ENCODE results near the gene TK2. TPM values are rescaled to one million over a fixed set of nuclear protein-coding genes. Genes with fewer than 3 reads are reported as not detected.
"Not testable (repeated sequence)": the region's sequence is repeated elsewhere in the genome, so short reads cannot be mapped to it uniquely, and the experiment has no call there.

The TK2 gene
- polyA plus RNA-seq, 3 donors: 32.3 to 37.6 (median 35.8) TPM

DNA sequence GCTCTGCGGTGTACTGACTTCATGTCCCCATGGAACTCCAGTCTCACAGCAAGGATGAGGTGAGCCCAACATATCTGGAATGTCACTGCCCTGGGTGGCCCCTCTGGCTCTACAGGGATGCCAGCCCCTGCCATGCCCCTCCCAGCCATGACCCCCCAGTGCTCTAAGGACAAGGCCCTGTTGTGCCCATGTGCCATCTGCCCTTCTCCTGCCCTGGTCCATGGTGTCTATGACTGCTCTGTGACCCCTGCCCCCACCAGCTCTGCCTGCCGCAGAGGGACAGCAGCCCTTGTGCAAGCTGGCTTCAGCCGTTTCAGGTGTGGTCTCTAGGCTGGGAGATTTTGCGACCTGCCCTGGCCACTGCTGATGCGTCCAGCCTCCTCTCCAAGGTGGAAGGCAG lies 40.3 kb downstream of the TK2 start:
- no peak for DNase-seq (ENCODE audit: low read depth in 3 of 3, low spot score in 2 of 3)

DNA sequence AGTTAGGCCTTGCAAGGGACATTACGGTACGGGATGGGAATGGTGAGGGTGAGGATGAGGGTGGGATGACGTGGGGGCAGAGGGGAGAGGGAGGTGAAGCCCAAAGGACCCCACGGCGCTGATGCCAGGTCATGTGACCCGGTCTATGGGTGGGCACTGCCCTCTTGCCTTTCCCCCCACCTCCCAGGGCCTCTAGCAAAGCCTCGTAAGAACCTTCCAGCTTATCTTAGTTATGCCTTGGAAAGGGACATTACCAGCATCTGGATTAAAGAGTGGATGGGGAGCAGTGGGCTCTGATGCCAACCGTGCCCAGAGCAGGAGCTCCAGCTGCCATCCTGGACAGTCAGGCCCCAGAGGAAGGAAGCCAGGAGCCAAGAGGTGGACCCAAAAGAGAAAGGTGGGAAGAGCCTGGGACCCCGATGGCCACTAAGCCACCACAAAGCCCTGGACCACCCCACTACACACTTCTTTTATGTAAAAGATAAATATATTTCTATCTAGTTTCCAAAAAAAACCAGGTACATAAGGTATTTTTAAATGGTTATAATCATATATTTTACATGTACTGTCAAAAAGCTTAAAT lies 40.9 kb downstream of the TK2 start:
- DNase-seq (ENCODE audit: low read depth in 3 of 3, low spot score in 2 of 3): no peak

DNA sequence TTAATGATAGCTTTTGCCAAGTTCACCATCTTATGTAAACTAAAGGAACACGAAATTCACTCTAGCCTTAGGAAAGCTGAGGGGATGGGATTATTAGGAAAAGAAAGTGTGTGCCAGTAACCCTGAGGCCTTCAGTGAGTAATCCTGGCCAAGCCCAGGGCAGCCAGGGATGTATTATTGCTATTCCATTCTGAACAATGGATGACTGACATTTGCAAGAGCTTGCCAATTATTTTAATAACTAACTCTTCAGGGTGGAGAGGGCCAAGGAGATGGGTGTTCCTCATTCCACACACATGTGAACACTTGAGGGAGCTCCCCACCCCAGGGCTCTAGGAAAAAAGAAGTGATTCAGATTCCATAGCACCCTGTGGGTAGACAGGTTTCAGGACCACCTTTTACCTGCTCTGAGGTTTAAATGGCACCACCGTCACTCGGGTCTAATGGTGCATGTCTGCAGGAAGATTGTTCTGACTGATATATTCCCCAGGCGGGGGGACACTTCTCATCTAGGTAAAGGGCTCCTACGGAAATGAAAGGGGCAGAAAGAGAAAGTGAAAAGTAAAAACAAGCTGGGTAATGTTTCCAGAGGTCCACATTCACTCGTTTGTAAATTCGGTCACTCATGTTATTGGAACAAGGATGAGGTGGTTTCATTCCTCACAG lies 41.5 kb downstream of the TK2 start:
- no peak for DNase-seq (ENCODE audit: low read depth in 3 of 3, low spot score in 2 of 3)

DNA sequence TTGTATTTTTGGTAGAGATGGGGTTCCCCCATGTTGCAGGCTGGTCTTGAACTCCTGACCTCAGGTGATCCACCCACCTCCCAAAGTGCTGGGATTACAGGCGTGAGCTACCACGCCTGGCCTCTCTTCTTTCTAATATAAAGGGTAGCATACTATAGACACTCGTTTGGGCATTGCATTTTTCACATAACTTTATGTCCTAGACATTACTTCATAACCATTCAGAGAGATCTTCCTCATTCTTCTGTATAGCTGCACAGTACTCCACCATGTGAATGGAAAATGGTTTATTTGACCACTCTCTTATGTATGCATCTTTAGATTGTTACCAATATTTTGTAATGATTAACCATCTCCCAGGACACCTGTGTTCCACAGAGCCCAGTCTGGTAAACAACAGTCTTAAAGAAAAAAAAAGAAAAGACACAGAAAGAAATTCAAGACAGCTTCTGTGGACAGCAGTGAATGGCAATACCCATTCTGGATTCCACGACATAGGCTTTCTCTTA lies 42.1 kb downstream of the TK2 start:
- DNase-seq (ENCODE audit: low read depth in 3 of 3, low spot score in 2 of 3): no peak

DNA sequence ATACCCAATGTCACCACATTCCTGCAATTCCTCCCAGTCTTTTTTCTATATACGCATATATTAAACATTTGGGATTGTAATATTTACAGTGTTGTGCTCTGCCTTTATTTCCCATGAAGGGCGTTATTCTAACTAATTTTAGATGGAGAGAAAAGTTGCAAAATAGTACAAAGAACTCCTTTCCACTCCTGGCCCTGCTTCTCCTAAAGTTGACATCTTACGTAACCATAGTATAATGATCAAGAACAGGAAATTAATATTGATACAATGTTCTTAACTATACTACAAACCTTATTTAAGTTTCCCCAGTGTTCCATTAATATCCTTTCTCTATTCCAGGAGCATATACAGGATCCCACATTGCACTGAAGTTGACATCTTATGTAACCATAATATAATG lies 46.3 kb downstream of the TK2 start:
- DNase-seq (ENCODE audit: low read depth in 3 of 3, low spot score in 2 of 3): no peak

DNA sequence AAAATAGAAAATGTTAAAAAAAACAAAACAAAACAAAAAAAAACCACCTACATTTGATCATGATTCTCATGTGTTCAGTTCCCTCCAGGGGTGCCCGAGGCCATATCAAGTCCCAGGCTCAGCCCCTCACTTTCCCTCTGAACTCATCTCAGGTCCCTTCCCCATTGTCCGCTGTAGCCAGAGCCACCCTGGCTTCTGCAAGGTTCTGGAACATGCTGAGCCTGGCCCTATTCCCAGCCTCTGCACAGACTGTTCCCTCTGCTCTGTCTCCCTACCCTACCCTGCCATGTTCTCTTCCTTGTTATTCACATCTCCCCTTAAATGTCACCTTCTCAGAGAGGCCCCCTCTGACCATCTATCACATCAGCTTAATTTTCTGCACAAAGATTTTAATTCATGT lies 46.9 kb downstream of the TK2 start:
- DNase-seq (ENCODE audit: low read depth in 3 of 3, low spot score in 2 of 3): no peak

DNA sequence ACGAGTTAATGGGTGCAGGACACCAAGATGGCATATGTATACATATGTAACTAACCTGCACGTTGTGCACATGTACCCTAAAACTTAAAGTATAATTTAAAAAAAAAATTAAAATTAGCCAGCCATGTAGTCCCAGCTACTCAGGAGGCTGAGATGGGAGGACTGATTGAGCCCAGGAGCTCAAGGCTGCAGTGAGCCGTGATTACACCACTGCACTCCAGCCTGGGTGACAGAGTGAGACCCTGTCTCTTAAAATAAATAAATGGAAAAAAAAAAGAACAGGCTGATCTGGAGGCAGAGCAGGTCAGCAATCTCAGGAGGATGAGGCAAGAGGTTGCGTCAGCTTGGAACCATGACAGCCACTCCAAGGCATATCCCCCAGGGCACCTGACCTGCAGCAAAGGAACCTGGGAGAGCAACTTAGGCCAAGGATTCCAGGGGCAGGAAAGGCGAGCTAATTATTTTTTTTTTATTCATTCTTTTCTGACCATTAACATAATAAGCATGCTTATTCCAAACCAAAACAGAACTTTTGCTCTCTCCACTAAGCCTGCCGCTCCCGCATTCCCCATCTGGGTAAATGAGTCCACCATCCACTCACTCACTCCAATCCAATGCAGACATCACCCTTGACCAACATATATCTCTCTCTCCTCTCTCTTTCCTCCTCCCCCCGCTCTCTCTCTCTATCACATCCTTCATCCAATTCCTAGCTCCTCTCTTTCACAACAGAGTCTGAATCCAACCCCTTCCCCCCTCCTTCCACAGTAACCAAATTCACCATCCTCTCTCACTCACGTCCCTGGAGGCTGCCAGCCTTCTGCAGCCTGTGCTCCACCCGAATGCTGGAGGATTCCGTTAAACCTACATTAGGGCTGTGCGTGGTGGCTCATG lies 47.7 kb downstream of the TK2 start:
- DNase-seq (ENCODE audit: low read depth in 3 of 3, low spot score in 2 of 3): no peak

DNA sequence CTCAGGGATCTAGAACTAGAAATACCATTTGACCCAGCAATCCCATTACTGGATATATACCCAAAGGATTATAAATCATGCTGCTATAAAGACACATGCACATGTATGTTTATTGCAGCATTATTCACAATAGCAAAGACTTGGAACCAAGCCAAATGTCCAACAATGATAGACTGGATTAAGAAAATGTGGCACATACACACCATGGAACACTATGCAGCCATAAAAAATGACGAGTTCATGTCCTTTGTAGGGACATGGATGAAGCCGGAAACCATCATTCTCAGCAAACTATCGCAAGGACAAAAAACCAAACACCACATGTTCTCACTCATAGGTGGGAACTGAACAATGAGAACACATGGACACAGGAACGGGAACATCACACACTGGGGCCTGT lies 48.4 kb downstream of the TK2 start:
- not testable (repeated sequence) for DNase-seq (ENCODE audit: low read depth in 3 of 3, low spot score in 2 of 3)

DNA sequence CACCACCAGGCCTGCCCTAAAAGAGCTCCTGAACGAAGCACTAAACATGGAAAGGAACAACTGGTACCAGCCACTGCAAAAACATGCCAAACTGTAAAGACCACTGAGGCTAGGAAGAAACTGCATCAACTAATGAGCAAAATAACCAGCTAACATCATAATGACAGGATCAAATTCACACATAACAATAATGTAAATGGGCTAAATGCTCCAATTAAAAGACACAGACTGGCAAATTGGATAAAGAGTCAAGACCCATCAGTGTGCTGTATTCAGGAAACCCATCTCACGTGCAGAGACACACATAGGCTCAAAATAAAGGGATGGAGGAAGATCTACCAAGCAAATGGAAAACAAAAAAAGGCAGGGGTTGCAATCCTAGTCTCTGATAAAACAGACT lies 52.0 kb downstream of the TK2 start:
- DNase-seq (ENCODE audit: low read depth in 3 of 3, low spot score in 2 of 3): not testable (repeated sequence)

DNA sequence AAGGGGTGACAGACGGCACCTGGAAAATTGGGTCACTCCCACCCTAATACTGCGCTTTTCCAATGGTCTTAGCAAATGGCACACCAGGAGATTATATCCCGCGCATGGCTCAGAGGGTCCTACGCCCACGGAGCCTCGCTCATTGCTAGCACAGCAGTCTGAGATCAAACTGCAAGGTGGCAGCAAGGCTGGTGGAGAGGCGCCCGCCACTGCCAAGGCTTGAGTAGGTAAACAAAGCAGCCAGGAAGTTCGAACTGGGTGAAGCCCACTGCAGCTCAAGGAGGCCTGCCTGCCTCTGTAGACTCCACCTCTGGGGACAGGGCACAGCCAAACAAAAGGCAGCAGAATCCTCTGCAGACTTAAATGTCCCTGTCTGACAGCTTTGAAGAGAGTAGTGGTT lies 53.7 kb downstream of the TK2 start:
- DNase-seq (ENCODE audit: low read depth in 3 of 3, low spot score in 2 of 3): not testable (repeated sequence)

DNA sequence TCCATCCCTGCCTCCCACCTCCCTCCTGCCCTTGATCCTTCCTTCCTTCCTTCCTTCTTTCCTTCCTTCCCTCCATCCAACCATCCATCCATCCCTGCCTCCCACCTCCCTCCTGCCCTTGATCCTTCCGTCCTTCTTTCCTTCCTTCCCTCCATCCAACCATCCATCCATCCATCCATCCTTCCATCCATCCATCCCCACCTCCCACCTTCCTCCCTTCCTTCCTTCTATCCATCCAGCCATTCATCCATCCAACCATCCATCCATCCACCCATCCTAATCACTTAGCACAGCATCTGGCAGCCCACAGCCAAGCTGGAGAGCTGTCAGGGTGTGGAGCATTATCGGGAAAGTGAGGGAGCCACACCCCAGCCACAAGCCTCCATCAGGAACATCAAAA lies 54.5 kb downstream of the TK2 start:
- DNase-seq (ENCODE audit: low read depth in 3 of 3, low spot score in 2 of 3): no peak

DNA sequence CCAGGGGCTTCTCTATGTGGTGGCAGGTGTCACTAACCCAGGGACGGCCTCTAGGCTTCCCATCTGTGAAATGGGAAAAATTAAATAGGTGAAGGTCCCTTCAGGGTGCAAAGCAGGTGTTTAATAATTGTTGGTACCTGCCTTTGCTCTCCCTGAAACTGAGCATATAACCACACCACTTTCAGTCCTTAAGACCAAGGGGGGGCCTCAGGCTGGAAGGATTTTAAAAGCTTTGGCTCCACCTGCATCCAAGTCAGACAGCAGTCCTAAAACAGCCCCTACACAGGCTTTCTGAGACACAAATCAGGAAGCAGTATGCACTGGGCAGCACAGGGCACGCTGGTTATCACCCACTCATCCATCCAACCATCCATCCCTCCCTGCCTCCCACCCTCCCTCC lies 55.0 kb downstream of the TK2 start:
- DNase-seq (ENCODE audit: low read depth in 3 of 3, low spot score in 2 of 3): no peak

DNA sequence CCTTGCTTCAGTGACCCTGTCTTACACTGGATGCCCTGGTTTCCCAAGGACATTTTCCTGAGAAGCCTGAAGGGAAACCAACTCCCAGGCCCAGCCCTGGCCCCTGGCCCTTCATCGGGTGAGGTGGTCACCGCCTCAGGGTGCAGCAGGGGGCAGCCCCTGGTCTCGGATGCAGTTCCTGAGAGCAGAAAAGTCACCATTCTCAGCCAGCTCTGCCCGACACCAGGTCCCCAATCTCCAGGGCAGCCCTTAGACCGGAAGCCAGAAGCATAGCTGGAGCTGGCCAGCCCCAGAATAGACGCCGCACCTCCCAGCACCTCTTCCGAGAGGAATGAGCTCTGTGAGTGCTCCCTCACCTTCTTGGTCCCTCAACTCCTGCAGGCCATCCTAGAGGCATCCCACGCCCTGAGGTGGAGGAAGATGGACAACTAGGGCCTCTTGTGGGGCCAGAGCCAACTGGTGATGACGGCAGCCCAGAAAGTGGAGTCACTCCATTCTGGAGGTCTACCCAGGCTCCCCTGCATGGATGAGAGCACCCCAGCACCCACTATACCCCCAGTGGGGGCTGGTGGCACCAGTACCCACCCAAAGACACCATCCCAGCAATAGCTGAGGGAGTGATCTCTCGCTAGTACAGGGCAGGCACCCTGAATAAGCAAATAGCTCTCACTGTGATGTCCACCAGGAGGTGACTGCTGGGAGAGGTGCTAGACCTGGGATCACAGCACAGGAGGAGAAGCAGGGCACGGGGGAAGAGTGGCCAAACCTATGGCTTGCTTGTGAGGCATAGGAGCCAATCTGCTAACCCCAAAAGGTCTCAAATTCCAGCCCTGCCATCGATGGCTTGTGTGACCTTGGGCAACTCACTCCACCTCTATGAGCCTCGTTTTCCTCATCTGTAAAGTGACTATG lies 56.2 kb downstream of the TK2 start:
- no peak for DNase-seq (ENCODE audit: low read depth in 3 of 3, low spot score in 2 of 3)

DNA sequence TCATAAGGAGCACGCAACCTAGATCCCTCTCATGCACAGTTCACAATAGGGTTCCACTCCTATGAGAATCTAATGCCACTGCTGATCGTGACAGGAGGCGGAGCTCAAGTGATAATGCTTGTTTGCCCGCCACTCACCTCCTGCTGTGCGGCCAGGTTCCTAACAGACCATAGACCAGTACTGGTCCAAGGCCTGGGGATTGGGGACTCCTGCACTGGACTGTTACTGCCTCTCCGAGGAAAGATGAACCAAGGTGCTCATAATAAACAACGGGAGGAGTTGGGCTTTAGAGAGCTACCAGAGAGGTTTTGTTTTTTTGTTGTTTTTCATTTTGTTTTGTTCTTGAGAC lies 58.2 kb downstream of the TK2 start:
- no peak for DNase-seq (ENCODE audit: low read depth in 3 of 3, low spot score in 2 of 3)

DNA sequence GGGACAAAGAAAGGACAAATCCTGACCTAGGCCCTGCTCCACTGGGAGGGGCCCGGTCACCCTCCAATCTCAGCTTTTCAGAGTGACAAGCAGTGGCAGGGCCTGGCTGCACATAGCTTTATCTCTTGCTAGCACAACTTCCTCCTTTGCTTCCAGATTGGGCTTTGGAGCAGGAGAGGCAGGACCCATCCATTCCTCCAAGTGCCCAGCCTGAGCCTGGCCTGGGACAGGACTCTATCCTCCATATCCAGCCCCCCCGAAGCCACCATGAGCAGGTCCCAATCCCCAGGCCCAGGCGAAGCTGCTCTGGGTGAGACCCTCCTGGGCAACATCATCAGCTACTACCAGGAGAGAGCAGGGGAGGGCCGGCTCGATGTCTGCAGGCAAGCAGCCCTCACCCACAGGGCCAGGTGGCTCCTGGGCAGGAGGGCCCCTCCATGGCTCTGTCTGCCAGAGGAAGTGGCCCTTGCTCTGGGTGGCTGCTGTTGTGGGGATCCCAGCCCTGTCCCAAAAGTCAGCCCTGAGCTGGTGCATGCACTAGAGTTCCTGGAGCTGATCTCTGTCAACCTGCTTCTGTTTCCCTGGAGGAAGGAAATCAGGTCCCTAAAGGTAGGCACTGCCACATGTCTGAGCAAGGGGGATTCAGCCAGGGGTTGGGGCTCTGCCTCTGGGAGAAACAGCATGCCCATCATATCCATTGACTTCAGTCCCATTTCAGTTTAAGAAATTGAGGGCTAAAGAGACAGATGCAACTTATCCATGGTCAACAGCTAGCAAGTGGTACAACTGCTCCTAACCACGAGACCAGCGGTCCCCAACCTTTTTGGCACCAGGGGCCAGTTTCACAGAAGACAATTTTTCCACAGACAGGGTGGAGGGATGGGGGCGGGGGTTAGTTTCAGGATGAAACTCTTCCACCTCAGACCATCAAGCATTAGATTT lies 58.9 kb downstream of the TK2 start:
- no peak for DNase-seq (ENCODE audit: low read depth in 3 of 3, low spot score in 2 of 3)

DNA sequence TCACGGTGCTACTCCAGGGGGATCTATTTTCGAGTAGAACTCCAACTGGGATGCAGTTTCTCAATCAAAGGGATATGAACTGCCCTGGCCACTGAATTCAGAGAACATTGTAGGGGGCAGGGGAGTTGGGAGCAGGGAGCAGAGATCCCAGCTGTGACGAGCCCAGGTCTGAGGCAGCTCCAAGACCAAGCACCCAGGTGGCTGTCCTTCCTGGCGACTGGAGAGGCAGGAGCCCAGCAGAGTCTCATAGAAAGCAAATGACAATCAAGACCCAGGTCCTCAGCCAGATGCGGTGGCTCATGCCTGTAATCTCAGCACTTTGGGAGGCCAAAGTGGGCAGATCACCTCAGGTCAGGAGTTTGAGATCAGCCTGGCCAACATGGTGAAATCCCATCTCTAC lies 60.1 kb downstream of the TK2 start:
- DNase-seq (ENCODE audit: low read depth in 3 of 3, low spot score in 2 of 3): no peak

DNA sequence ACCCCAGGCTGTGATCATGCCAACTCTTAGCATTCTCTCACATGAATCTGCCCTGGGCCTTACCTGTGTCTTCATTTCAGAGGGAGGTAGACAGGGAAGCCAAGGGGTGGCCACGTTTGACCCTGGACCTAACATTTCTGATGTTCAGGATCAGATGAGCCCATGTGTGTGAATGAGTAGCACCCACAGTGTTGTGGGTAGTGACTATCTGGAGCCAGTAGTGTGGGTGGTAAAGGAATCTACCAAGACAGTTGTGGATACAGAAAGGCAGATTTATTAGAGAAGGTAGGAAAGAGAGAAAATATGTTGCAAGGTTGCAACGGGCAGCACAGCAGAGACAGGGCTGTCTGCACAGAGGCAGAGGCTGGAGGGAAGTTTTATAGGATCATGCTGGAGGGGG lies 60.5 kb downstream of the TK2 start:
- DNase-seq (ENCODE audit: low read depth in 3 of 3, low spot score in 2 of 3): no peak

DNA sequence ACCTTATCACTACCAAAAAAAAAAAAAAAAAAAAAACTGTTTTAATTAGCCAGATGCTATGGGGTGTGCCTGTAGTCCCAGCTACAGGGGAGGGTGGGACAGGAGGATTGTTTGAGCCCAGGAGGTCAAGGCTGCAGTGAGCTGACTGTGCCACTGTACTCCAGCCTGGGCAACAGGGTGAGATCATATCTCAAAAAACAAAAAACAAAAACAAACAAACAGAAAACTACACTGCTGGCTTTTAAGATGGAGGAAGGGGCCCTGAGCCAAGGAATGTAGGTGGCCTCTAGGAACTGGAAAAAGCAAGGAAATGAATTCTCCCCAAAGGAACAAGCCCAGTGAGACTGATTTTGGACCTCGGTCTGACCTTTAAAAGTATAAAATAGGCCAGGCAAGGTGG lies 61.4 kb downstream of the TK2 start:
- no peak for DNase-seq (ENCODE audit: low read depth in 3 of 3, low spot score in 2 of 3)

DNA sequence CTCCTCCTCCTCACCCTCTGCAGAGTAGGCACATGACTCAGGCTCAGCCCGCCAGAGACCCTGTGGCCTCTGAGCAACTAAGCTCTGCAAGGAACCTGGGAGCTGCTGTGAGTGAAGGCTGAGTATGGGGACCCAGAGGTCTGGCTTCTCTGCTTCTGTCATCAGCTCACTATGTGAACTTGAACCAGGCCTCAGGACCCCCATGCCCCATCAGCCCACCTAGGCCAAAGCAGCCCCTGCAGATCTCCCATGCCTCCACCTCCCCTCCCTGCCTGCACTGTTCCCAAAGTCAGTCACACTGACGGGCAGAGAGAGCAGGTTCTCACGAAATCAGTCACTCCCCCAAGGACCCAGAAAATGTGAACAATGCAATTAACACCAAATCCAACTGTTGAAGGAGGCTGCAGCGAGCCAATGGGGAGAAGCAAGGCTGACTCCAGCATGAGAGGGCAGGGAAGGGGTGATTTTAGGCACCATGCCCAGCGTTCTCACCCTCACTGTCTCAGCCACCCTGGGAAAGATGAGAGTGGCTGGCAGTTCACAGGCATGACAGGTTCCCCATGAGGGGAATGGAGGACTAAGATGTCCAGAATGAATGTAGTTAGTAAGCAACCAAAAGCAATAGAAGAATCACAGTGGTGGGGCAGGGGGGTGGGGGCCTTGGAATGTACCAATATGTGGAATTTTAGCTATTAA lies 62.2 kb downstream of the TK2 start:
- no peak for DNase-seq (ENCODE audit: low read depth in 3 of 3, low spot score in 2 of 3)
